ENCODE results near the gene SLC29A1.

SLC29A1 gene

GRCh38 chr6:44271406-44271723, 48.0 kb downstream of the SLC29A1 start:
- no peak for TF ChIP-seq EZH2phosphoT487 (IDR thresholded peaks at IDR 0.05; ENCODE audit: low read depth)

GRCh38 chr6:44271914-44272313, 48.5 kb downstream of the SLC29A1 start:
- H3K79me2 ChIP-seq (ENCODE audit: low read length), result no peaks in the 10 kb centered on the region
- H3K27ac ChIP-seq (ENCODE audit: low read length), result no peak overlapping the region
- TF ChIP-seq CTCF (IDR thresholded peaks at IDR 0.05; ENCODE audit: low read depth, low read length), result no peak
- TF ChIP-seq EZH2phosphoT487 (IDR thresholded peaks at IDR 0.05; ENCODE audit: low read depth), result no peak
- no peak overlapping the region for H3K4me3 ChIP-seq (ENCODE audit: low read length)
- peaks cover 7% of the 10 kb centered on the region for H3K27me3 ChIP-seq (ENCODE audit: low read depth, low read length)
- no peak overlapping the region for H2AFZ ChIP-seq (ENCODE audit: low read depth, low read length)
- H4K20me1 ChIP-seq (ENCODE audit: insufficient read depth, low read length), result no peaks in the 10 kb centered on the region
- H3K9me3 ChIP-seq (ENCODE audit: insufficient read depth, low read length), result no peaks in the 10 kb centered on the region
- no peak overlapping the region for H3K9ac ChIP-seq (ENCODE audit: low read length)
- no peak overlapping the region for H3K4me2 ChIP-seq (ENCODE audit: low read length)
- peaks cover 37% of the 10 kb centered on the region for H3K4me1 ChIP-seq (ENCODE audit: low read length)
- H3K36me3 ChIP-seq (replicated peaks; ENCODE audit: low read depth, low read length), result no peaks in the 10 kb centered on the region

More at GRCh38 chr6:44271406-44271723, 48.0 kb downstream of the SLC29A1 start:
- no peaks in the 10 kb centered on the region for H3K36me3 ChIP-seq (replicated peaks; ENCODE audit: low read depth, low read length)
- H4K20me1 ChIP-seq (ENCODE audit: insufficient read depth, low read length), result no peaks in the 10 kb centered on the region
- peaks cover 42% of the 10 kb centered on the region for H3K4me1 ChIP-seq (ENCODE audit: low read length)
- peak overlapping the region; percentile 62 for H3K4me2 ChIP-seq (ENCODE audit: low read length)
- peak overlapping the region; percentile 72 for H3K4me3 ChIP-seq (ENCODE audit: low read length)
- H3K79me2 ChIP-seq (ENCODE audit: low read length), result no peaks in the 10 kb centered on the region
- no peak overlapping the region for H3K9ac ChIP-seq (ENCODE audit: low read length)
- H3K9me3 ChIP-seq (ENCODE audit: insufficient read depth, low read length), result no peaks in the 10 kb centered on the region
- H3K27ac ChIP-seq (ENCODE audit: low read length), result no peak overlapping the region
- H3K27me3 ChIP-seq (ENCODE audit: low read depth, low read length), result peaks cover 7% of the 10 kb centered on the region
- H2AFZ ChIP-seq (ENCODE audit: low read depth, low read length), result no peak overlapping the region

DNA sequence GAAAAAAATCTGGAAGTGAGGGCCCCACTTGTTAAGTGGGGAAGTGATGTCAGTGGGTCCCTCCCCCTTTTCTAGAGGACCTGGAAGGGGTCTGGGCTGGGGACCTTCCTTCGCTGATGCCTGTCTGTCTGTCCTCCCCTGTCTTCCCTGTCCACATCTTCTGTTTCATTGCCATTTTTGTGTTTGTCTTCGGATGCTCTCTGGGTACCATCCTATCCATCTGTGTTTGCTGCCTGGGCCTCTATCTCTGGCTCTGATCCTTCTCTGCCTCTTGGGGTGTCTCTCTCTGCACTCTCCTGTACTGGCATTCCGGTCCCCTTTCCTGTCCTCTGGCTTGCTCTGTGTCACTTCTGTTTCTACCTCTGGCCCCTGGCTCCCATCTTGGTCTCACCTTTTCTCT, 49.1 kb downstream of the SLC29A1 start:
- Histone ChIP-seq H4K20me1 (ENCODE audit: insufficient read depth, low read length) (no peaks in the 10 kb centered on the region), H3K4me1 (ENCODE audit: low read length) (peaks cover 31% of the 10 kb centered on the region), H3K27ac (ENCODE audit: low read length) (no peak overlapping the region), H3K36me3 (replicated peaks; ENCODE audit: low read depth, low read length) (no peaks in the 10 kb centered on the region), H3K9ac (ENCODE audit: low read length) (no peak overlapping the region), H3K9me3 (ENCODE audit: insufficient read depth, low read length) (no peaks in the 10 kb centered on the region), H3K4me3 (ENCODE audit: low read length) (no peak overlapping the region), H3K27me3 (ENCODE audit: low read depth, low read length) (peaks cover 7% of the 10 kb centered on the region), H3K79me2 (ENCODE audit: low read length) (no peaks in the 10 kb centered on the region), H3K4me2 (ENCODE audit: low read length) (no peak overlapping the region), H2AFZ (ENCODE audit: low read depth, low read length) (no peak overlapping the region)
- TF ChIP-seq EZH2phosphoT487 (IDR thresholded peaks at IDR 0.05; ENCODE audit: low read depth) (no peak), CTCF (IDR thresholded peaks at IDR 0.05; ENCODE audit: low read depth, low read length) (no peak)

GRCh38 chr6:44272999-44273566, 49.7 kb downstream of the SLC29A1 start:
- no peaks in the 10 kb centered on the region for H3K36me3 ChIP-seq (replicated peaks; ENCODE audit: low read depth, low read length)

More at GRCh38 chr6:44272999-44273566, 49.7 kb downstream of the SLC29A1 start:
- Histone ChIP-seq H3K4me3 (ENCODE audit: low read length) (no peak overlapping the region), H4K20me1 (ENCODE audit: insufficient read depth, low read length) (no peaks in the 10 kb centered on the region), H3K4me2 (ENCODE audit: low read length) (no peak overlapping the region), H3K27me3 (ENCODE audit: low read depth, low read length) (peaks cover 7% of the 10 kb centered on the region), H3K79me2 (ENCODE audit: low read length) (no peaks in the 10 kb centered on the region), H3K27ac (ENCODE audit: low read length) (no peak overlapping the region), H2AFZ (ENCODE audit: low read depth, low read length) (no peak overlapping the region), H3K9ac (ENCODE audit: low read length) (no peak overlapping the region), H3K9me3 (ENCODE audit: insufficient read depth, low read length) (no peaks in the 10 kb centered on the region), H3K4me1 (ENCODE audit: low read length) (peaks cover 25% of the 10 kb centered on the region)
- TF ChIP-seq CTCF (IDR thresholded peaks at IDR 0.05; ENCODE audit: low read depth, low read length) (no peak), EZH2phosphoT487 (IDR thresholded peaks at IDR 0.05; ENCODE audit: low read depth) (no peak)
